Stimulated activated CD8-positive, alpha-beta memory T cell treated with anti-CD3 and anti-CD28 coated beads, Interleukin-4, amount 100 ng/mL, for 4 hours (primary cell): ENCODE measurements around the gene FAM171A1.

Experiments
- DNase-seq, 2 donors: peaks; one replicate each; pipeline ENCODE4 v3.0.0-alpha.2; 2020; ENCODE audit warnings: low read depth in 2 of 2, low spot score in 1 of 2

FAM171A1 gene

GRCh38 chr10:15374566-15374965 lies 3.5 kb upstream of the FAM171A1 start:
- DNase-seq, result no peak

- DNase-seq, result no peak
Measured at GRCh38 chr10:15374156-15374555, 3.1 kb upstream of the FAM171A1 start.

GRCh38 chr10:15373199-15373598 lies 2.1 kb upstream of the FAM171A1 start:
- no peak for DNase-seq

GRCh38 chr10:15370212-15370855 lies 755 bp downstream of the FAM171A1 start:
- DNase-seq, result no peak

- DNase-seq, result no peak
Measured at GRCh38 chr10:15369256-15370211, 1.6 kb downstream of the FAM171A1 start.

GRCh38 chr10:15368101-15368855 lies 2.8 kb downstream of the FAM171A1 start:
- DNase-seq, result no peak

GRCh38 chr10:15367296-15368085 lies 3.6 kb downstream of the FAM171A1 start:
- DNase-seq, result no peak

GRCh38 chr10:15365692-15366091 lies 5.4 kb downstream of the FAM171A1 start:
- DNase-seq, result no peak

GRCh38 chr10:15364001-15364400 lies 7.1 kb downstream of the FAM171A1 start:
- no peak for DNase-seq

- no peak for DNase-seq
Measured at GRCh38 chr10:15363031-15363430, 8.1 kb downstream of the FAM171A1 start.

GRCh38 chr10:15361131-15361530 lies 10.0 kb downstream of the FAM171A1 start:
- no peak for DNase-seq

GRCh38 chr10:15360566-15360965 lies 10.5 kb downstream of the FAM171A1 start:
- no peak for DNase-seq

- no peak for DNase-seq
Measured at GRCh38 chr10:15353471-15354017, 17.5 kb downstream of the FAM171A1 start.

GRCh38 chr10:15352836-15353235 lies 18.3 kb downstream of the FAM171A1 start:
- DNase-seq, result no peak

- DNase-seq, result no peak
Measured at GRCh38 chr10:15352201-15352600, 18.9 kb downstream of the FAM171A1 start.

- no peak for DNase-seq
Measured at GRCh38 chr10:15351099-15351820, 19.8 kb downstream of the FAM171A1 start.

GRCh38 chr10:15349112-15349511 lies 22.0 kb downstream of the FAM171A1 start:
- no peak for DNase-seq

- DNase-seq, result no peak
Measured at GRCh38 chr10:15348579-15348978, 22.5 kb downstream of the FAM171A1 start.

GRCh38 chr10:15347150-15347549 lies 23.9 kb downstream of the FAM171A1 start:
- DNase-seq, result no peak
